ENCODE data around the gene DPP7. TPM values are rescaled to one million over a fixed set of nuclear protein-coding genes. Genes with fewer than 3 reads are reported as not detected.
"Not testable (repeated sequence)": the region's sequence is repeated elsewhere in the genome, so short reads cannot be mapped to it uniquely, and the experiment has no call there.

Gene DPP7

DNA sequence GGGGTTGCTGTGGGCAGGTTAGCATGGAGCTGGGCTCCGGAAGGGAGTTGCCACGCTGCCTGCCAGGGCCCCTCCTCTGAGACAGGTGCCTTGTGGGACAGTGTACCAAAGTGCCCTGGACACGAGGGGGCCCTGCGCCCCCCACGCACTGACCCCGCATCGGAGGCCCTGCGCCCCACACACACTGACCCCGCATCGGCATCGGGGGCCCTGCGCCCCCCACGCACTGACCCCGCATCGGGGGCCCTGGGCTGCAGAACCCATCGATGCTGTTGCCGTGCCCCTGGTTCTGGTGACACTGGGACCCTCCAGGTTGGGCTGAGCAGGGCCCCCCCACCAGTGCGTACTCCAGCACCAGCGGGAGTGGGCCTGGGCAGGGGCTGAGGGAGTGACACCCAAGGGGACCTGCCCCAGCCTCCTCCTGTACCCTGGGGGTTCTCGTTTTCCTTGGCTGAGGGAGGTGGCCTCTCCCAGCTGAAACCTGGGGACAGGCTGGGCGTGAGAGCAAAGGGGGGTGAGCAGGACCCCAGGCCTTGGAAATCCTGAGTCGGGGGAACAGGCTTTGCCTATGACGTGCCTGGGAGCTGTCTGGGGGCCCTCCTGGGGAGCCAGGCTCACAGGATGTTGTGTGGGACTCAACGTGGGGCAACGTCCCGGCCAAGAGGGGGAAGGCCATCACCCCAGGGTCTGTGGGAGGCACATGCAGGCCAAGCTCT, 51.1 kb downstream of the DPP7 start:
- DNase-seq (ENCODE audit: low spot score): no peak
- peak overlapping the region; percentile 64 for H2BK15ac ChIP-seq (ENCODE audit: low read length)
- peaks cover 0 to 2% of the 10 kb centered on the region in 2 donors for H3K9me3 ChIP-seq (replicated peaks in 1 of 2; ENCODE audit: control insufficient read depth in 2 of 2, insufficient read depth in 1 of 2, low read depth in 1 of 2, low read length in 2 of 2)
- H3K4me3 ChIP-seq (ENCODE audit: low read length in 2 of 2): no peak overlapping the region
- no peak overlapping the region for H3K23ac ChIP-seq (ENCODE audit: low read depth, low read length, poor library complexity)
- no peak overlapping the region for H2BK12ac ChIP-seq (ENCODE audit: low read length)
- no peak overlapping the region for H3K4me2 ChIP-seq (ENCODE audit: insufficient read depth, low read length, poor library complexity, severe bottlenecking)
- H3K36me3 ChIP-seq (replicated peaks in 1 of 2; ENCODE audit: control insufficient read depth in 2 of 2, insufficient read depth in 2 of 2, low read length in 2 of 2): peaks cover 3 to 30% of the 10 kb centered on the region in 2 donors
- H3K79me1 ChIP-seq (ENCODE audit: low read depth, low read length): peaks cover 2% of the 10 kb centered on the region
- H2AFZ ChIP-seq (ENCODE audit: low read length): no peak overlapping the region
- H2BK120ac ChIP-seq (ENCODE audit: low read depth, low read length): peak overlapping the region; percentile 41
- H4K91ac ChIP-seq (ENCODE audit: low read depth, low read length, poor library complexity): no peak overlapping the region
- H3K4me1 ChIP-seq (ENCODE audit: control insufficient read depth in 2 of 2, insufficient read depth in 1 of 2, low read depth in 1 of 2, low read length in 2 of 2): peaks cover under 1 to 2% of the 10 kb centered on the region in 2 donors
- no peak overlapping the region for H3K14ac ChIP-seq (ENCODE audit: low read length)
- no peak overlapping the region for H4K8ac ChIP-seq (ENCODE audit: low read depth, low read length)
- H3K27me3 ChIP-seq (ENCODE audit: control insufficient read depth in 3 of 3, insufficient read depth in 3 of 3, low read depth in 1 of 3, low read length in 3 of 3): peaks cover 0 to 6% (median 0%) of the 10 kb centered on the region in 3 experiments
- peak overlapping the region; percentile 24 for H3K9ac ChIP-seq (ENCODE audit: low read depth, low read length, poor library complexity)
- no peak overlapping the region for H3K27ac ChIP-seq (replicated peaks; ENCODE audit: low read length)
- H3K18ac ChIP-seq (ENCODE audit: low read length): peak overlapping the region; percentile 2
- H3K4ac ChIP-seq (ENCODE audit: low read length): no peak overlapping the region
- peak overlapping the region; percentile 68 for H2AK5ac ChIP-seq (ENCODE audit: low read depth, low read length)
- no CpG with 5 or more reads among the region's 26 CpGs for WGBS, 2 donors (ENCODE audit: extremely low coverage in 2 of 2, insufficient read length in 2 of 2, insufficient replicate concordance in 1 of 2)
- H2BK5ac ChIP-seq (ENCODE audit: low read length): no peak overlapping the region

DNA sequence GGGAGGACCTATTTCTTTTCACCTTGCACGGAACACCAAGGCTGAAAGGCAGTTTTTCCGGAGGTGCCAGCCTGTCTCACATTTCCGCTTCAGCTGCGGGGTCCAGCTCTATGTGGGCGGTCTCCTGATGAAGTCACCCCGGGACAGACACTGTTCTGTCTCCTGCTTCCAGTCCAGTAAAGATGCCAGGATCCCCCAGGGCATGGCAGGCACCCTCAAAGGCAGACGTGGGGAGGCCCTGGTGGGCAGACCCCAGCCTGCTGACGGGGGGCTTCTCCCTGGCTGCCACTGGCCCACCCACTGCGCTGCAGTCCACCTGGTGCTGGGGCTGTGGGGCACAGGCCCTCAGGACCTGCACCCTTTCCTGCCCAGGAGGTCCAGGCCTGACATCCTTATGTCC, 51.7 kb downstream of the DPP7 start:
- H3K36me3 ChIP-seq (replicated peaks in 1 of 2; ENCODE audit: control insufficient read depth in 2 of 2, insufficient read depth in 2 of 2, low read length in 2 of 2): peaks cover 3 to 30% of the 10 kb centered on the region in 2 donors
- not testable (repeated sequence) for H2BK15ac ChIP-seq (ENCODE audit: low read length); H3K79me1 ChIP-seq (ENCODE audit: low read depth, low read length); H2BK12ac ChIP-seq (ENCODE audit: low read length); H3K4me1 ChIP-seq (ENCODE audit: control insufficient read depth in 2 of 2, insufficient read depth in 1 of 2, low read depth in 1 of 2, low read length in 2 of 2); H2BK5ac ChIP-seq (ENCODE audit: low read length); H2BK120ac ChIP-seq (ENCODE audit: low read depth, low read length); H3K27ac ChIP-seq (replicated peaks; ENCODE audit: low read length); H3K4me3 ChIP-seq (ENCODE audit: low read length in 2 of 2); H3K14ac ChIP-seq (ENCODE audit: low read length); DNase-seq (ENCODE audit: low spot score); H4K91ac ChIP-seq (ENCODE audit: low read depth, low read length, poor library complexity); H3K4ac ChIP-seq (ENCODE audit: low read length); H4K8ac ChIP-seq (ENCODE audit: low read depth, low read length); H3K9ac ChIP-seq (ENCODE audit: low read depth, low read length, poor library complexity); H3K23ac ChIP-seq (ENCODE audit: low read depth, low read length, poor library complexity); H3K9me3 ChIP-seq (replicated peaks in 1 of 2; ENCODE audit: control insufficient read depth in 2 of 2, insufficient read depth in 1 of 2, low read depth in 1 of 2, low read length in 2 of 2); H2AK5ac ChIP-seq (ENCODE audit: low read depth, low read length); H3K27me3 ChIP-seq (ENCODE audit: control insufficient read depth in 3 of 3, insufficient read depth in 3 of 3, low read depth in 1 of 3, low read length in 3 of 3); H3K4me2 ChIP-seq (ENCODE audit: insufficient read depth, low read length, poor library complexity, severe bottlenecking); H2AFZ ChIP-seq (ENCODE audit: low read length); H3K18ac ChIP-seq (ENCODE audit: low read length)
- no CpG with 5 or more reads among the region's 9 CpGs for WGBS, 2 donors (ENCODE audit: extremely low coverage in 2 of 2, insufficient read length in 2 of 2, insufficient replicate concordance in 1 of 2)

DNA sequence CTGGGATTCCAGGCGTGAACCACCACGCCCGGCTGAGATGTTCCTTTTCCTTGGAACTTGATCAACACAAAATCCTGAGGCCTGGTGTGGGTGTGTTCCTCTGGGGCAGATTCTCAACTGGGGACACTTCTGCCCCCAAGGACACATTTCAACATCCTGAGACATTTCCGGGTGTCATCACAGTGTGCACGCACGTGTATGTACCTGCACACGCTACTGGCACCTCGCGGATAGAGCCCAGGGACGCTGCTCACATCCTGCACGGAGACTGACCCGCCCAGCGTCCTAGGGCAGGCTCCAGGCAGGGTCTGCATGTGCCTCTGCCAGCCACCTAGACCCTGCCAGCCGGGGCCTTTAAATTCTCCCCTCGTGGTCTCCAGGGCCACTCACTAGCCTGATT, 52.1 kb downstream of the DPP7 start:
- Histone ChIP-seq H3K18ac (ENCODE audit: low read length) (no peak overlapping the region), H3K4me2 (ENCODE audit: insufficient read depth, low read length, poor library complexity, severe bottlenecking) (no peak overlapping the region), H3K23ac (ENCODE audit: low read depth, low read length, poor library complexity) (peak overlapping the region; percentile 43), H3K4me3 (ENCODE audit: low read length in 2 of 2) (no peak overlapping the region), H2BK15ac (ENCODE audit: low read length) (no peak overlapping the region), H3K79me1 (ENCODE audit: low read depth, low read length) (peaks cover 2% of the 10 kb centered on the region), H3K4me1 (ENCODE audit: control insufficient read depth in 2 of 2, insufficient read depth in 1 of 2, low read depth in 1 of 2, low read length in 2 of 2) (no peaks in the 10 kb centered on the region), H2AFZ (ENCODE audit: low read length) (no peak overlapping the region), H3K9ac (ENCODE audit: low read depth, low read length, poor library complexity) (no peak overlapping the region), H3K36me3 (replicated peaks in 1 of 2; ENCODE audit: control insufficient read depth in 2 of 2, insufficient read depth in 2 of 2, low read length in 2 of 2) (peaks cover 3 to 30% of the 10 kb centered on the region in 2 donors), H3K27ac (replicated peaks; ENCODE audit: low read length) (no peak overlapping the region), H3K27me3 (ENCODE audit: control insufficient read depth in 3 of 3, insufficient read depth in 3 of 3, low read depth in 1 of 3, low read length in 3 of 3) (peaks cover 0 to 11% (median 0%) of the 10 kb centered on the region in 3 experiments), H3K4ac (ENCODE audit: low read length) (no peak overlapping the region), H4K8ac (ENCODE audit: low read depth, low read length) (no peak overlapping the region), H2BK120ac (ENCODE audit: low read depth, low read length) (no peak overlapping the region), H2AK5ac (ENCODE audit: low read depth, low read length) (no peak overlapping the region), H3K14ac (ENCODE audit: low read length) (no peak overlapping the region), H2BK5ac (ENCODE audit: low read length) (no peak overlapping the region), H2BK12ac (ENCODE audit: low read length) (no peak overlapping the region), H3K9me3 (replicated peaks in 1 of 2; ENCODE audit: control insufficient read depth in 2 of 2, insufficient read depth in 1 of 2, low read depth in 1 of 2, low read length in 2 of 2) (no peaks in the 10 kb centered on the region), H4K91ac (ENCODE audit: low read depth, low read length, poor library complexity) (no peak overlapping the region)
- no CpG with 5 or more reads among the region's 15 CpGs for WGBS, 2 donors (ENCODE audit: extremely low coverage in 2 of 2, insufficient read length in 2 of 2, insufficient replicate concordance in 1 of 2)
- no peak for DNase-seq (ENCODE audit: low spot score)

Small RNA genes within 50 kb of the gene (small RNA-seq; reads per million reads assigned to genes)
- not detected for gene RF00153 (ENCODE audit: insufficient read depth)
